ENCODE results near the gene COPG1.

DNA sequence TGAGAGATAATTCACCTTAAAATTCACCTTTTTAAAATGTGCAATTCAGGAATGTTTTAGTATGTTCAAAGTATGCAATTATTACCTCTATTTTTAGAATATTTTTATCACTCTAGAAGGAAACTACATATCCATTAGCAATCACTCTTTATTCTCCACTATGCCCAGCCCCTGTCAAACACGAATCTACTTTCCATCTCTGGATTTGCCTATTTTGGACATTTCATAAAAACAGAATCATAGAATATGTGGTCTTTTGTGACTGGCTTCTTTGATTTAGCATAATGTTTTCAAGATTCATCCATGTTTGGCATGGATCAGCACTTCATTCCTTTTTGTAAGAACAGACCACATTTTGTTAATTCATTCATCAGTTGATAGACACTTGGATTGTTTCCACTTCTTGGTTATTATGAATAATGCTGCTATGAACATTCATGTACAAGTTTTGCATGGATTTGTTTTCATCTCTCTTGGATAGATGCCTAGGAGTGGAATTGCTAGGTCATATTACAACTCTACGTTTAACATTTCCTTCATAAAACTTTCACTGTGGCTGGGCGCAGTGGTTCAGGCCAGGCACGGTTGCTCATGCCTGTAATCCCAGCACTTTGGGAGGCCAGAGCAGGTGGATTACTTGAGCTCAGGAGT, 42.0 kb downstream of the COPG1 start:
- TF ChIP-seq TARDBP (IDR thresholded peaks at IDR 0.05) = no peak
- no peak for TF ChIP-seq LEF1 (IDR thresholded peaks at IDR 0.05; ENCODE audit: borderline replicate concordance)
- TF ChIP-seq ELF4 (IDR thresholded peaks at IDR 0.05) = no peak
